Measurements from ENCODE around the gene FZD10. TPM values are rescaled to one million over a fixed set of nuclear protein-coding genes. Genes with fewer than 3 reads are reported as not detected.

Gene FZD10
- not detected in 2 replicates for total RNA-seq (ENCODE audit: low replicate concordance)

GRCh38 chr12:130162267-130162666, at the start of gene FZD10:
Gene FZD10, plus strand, starts transcription at chr12:130162464. Its CDS starts 479 bp downstream, at chr12:130162943.
- H3K4me3 ChIP-seq (ENCODE audit: low read depth, low read length): no peak within 1 kb of the TSS
- no peak for DNase-seq (ENCODE audit: low read depth)
- no peak for TF ChIP-seq CTCF (IDR thresholded peaks at IDR 0.05; ENCODE audit: insufficient read depth, low read length)

- no peak overlapping the region for H3K4me3 ChIP-seq (ENCODE audit: low read depth, low read length)
- no peak for DNase-seq (ENCODE audit: low read depth)
Observed at GRCh38 chr12:130114952-130115351, 47.3 kb upstream of the FZD10 start.

GRCh38 chr12:130115646-130116045, 46.6 kb upstream of the FZD10 start:
- TF ChIP-seq CTCF (IDR thresholded peaks at IDR 0.05; ENCODE audit: insufficient read depth, low read length): no peak

More at GRCh38 chr12:130114952-130115351, 47.3 kb upstream of the FZD10 start:
- TF ChIP-seq CTCF (IDR thresholded peaks at IDR 0.05; ENCODE audit: insufficient read depth, low read length): no peak

GRCh38 chr12:130116791-130117190, 45.5 kb upstream of the FZD10 start:
- no peak for TF ChIP-seq CTCF (IDR thresholded peaks at IDR 0.05; ENCODE audit: insufficient read depth, low read length)
- DNase-seq (ENCODE audit: low read depth): no peak
- H3K4me3 ChIP-seq (ENCODE audit: low read depth, low read length): no peak overlapping the region

More at GRCh38 chr12:130115646-130116045, 46.6 kb upstream of the FZD10 start:
- no peak for DNase-seq (ENCODE audit: low read depth)
- H3K4me3 ChIP-seq (ENCODE audit: low read depth, low read length): no peak overlapping the region

- DNase-seq (ENCODE audit: low read depth): no peak
- no peak overlapping the region for H3K4me3 ChIP-seq (ENCODE audit: low read depth, low read length)
- no peak for TF ChIP-seq CTCF (IDR thresholded peaks at IDR 0.05; ENCODE audit: insufficient read depth, low read length)
Observed at GRCh38 chr12:130117233-130117632, 45.0 kb upstream of the FZD10 start.

GRCh38 chr12:130117701-130118100, 44.6 kb upstream of the FZD10 start:
- no peak overlapping the region for H3K4me3 ChIP-seq (ENCODE audit: low read depth, low read length)
- DNase-seq (ENCODE audit: low read depth): no peak
- no peak for TF ChIP-seq CTCF (IDR thresholded peaks at IDR 0.05; ENCODE audit: insufficient read depth, low read length)

GRCh38 chr12:130118181-130118580, 44.1 kb upstream of the FZD10 start:
- no peak overlapping the region for H3K4me3 ChIP-seq (ENCODE audit: low read depth, low read length)
- DNase-seq (ENCODE audit: low read depth): no peak
- no peak for TF ChIP-seq CTCF (IDR thresholded peaks at IDR 0.05; ENCODE audit: insufficient read depth, low read length)
